ENCODE data around the gene AADAC. TPM values are rescaled to one million over a fixed set of nuclear protein-coding genes. Genes with fewer than 3 reads are reported as not detected.
"Not testable (repeated sequence)": the region's sequence is repeated elsewhere in the genome, so short reads cannot be mapped to it uniquely, and the experiment has no call there.

The AADAC gene
- total RNA-seq, 1 experiment from 2014 or later, result not detected

DNA sequence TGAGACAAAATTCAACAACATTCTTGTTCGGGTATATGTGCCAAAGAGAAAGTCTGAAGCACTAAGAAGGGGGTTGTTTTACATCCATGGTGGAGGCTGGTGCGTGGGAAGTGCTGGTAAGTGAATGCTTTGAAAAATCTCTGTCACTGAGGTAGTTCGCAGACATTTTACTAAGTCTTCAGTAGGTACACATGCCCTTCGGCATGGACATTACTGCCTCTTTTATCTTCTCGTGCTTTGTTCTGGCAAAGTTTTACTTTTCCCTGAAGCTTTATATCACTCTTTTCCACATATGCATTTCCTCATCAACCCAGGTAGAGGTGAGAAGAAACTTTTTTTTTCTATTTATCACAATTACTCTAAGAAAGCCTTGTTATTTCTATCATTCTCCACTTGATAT lies 3.6 kb downstream of the AADAC start:
- Histone ChIP-seq H3K36me3 (replicated peaks; ENCODE audit: control insufficient read depth, insufficient read depth, low read length) (no peaks in the 10 kb centered on the region), H3K4me3 (ENCODE audit: insufficient read depth, low read depth, low read length) (no peak overlapping the region), H3K27me3 (ENCODE audit: control insufficient read depth, insufficient read depth, low read length) (no peaks in the 10 kb centered on the region)
- no peak for DNase-seq

DNA sequence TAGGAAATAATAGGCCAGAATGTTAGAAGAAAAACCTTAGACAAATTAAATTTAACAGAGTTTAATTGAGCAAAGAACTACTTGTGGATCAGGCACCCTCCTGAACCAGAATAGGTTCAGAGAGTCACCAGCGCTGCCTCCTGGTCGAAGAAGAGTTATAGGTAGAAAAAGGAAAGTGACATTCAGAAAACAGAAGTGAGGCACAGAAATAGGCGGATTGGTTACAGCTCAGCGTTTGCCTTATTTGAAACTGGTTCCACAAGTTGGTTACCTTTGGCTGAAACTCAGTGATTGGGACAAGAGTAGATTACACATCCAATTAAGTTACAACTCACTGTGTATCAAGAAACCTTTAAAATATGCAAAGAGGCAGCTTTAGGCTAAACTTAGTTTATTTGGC lies 4.4 kb downstream of the AADAC start:
- Histone ChIP-seq H3K36me3 (replicated peaks; ENCODE audit: control insufficient read depth, insufficient read depth, low read length) (no peaks in the 10 kb centered on the region), H3K4me3 (ENCODE audit: insufficient read depth, low read depth, low read length) (no peak overlapping the region), H3K27me3 (ENCODE audit: control insufficient read depth, insufficient read depth, low read length) (no peaks in the 10 kb centered on the region)
- no peak for DNase-seq

DNA sequence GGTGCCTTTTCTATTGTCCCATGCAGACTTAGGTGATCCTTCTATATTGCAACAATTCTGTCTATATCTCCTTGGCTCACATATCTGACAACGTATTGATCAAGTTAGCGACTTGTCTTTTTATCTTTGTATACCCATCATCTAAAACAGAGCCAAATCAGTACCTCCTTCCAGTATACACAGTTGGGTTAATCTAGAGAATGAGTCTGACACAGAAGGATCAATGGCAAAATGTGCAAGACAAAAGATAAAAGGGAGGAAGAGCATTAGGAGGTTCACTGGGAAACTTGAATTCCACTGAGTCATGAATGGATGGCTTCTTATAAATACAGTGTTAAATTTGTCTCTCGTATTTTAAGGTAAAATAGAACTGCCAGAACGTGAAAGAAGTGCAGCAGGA lies 6.0 kb downstream of the AADAC start:
- H3K4me3 ChIP-seq (ENCODE audit: insufficient read depth, low read depth, low read length), result no peak overlapping the region
- H3K36me3 ChIP-seq (replicated peaks; ENCODE audit: control insufficient read depth, insufficient read depth, low read length), result no peaks in the 10 kb centered on the region
- H3K27me3 ChIP-seq (ENCODE audit: control insufficient read depth, insufficient read depth, low read length), result no peaks in the 10 kb centered on the region
- DNase-seq, result no peak

DNA sequence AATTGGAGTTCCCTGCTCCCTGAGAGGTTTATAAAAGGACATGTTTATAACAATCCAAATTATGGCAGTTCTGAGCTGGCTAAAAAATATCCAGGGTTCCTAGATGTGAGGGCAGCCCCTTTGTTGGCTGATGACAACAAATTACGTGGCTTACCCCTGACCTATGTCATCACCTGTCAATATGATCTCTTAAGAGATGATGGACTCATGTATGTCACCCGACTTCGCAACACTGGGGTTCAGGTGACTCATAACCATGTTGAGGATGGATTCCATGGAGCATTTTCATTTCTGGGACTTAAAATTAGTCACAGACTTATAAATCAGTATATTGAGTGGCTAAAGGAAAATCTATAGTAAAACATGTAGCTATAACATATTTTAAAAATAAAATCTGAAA lies 13.9 kb downstream of the AADAC start:
- DNase-seq, result no peak
- Histone ChIP-seq H3K4me3 (ENCODE audit: insufficient read depth, low read depth, low read length) (no peak overlapping the region), H3K27me3 (ENCODE audit: control insufficient read depth, insufficient read depth, low read length) (no peaks in the 10 kb centered on the region), H3K36me3 (replicated peaks; ENCODE audit: control insufficient read depth, insufficient read depth, low read length) (no peaks in the 10 kb centered on the region)

DNA sequence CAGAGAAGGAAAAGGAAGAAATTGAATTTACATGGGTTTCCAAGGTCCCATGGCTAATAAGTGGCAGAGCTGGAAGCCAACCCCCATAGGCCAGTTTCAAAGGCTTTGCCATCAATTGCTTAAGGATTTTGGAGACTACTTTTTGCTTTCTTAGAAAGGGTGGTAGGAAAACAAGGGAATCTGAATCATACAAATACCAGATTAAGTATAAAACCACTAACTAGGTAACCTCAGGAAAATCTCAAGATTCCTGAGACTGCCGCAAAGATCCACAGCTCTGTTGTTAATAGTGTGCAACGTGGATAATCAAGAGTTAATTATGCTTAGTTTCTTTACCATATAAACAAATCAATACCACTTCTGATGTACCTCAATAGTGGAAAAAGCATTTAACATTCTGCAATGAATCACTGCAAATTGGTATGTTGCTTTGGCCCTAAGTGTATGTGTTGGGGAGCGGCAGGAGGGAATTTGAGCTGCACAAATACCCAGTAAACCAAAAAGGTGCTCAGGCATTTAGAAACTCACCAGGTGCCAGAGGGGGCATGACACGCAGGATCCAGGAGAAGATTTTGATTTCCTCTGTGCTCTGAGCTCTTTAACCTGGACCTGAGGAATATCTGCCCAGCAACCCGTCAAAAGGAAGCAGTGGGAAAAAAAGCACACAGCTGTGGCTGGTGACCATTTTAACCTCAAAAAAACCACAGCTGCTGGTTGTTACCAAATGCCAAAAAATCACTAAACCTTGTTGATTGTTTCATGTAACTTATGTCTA lies 22.0 kb downstream of the AADAC start:
- DNase-seq, result no peak
- no peak overlapping the region for H3K4me3 ChIP-seq (ENCODE audit: insufficient read depth, low read depth, low read length)

DNA sequence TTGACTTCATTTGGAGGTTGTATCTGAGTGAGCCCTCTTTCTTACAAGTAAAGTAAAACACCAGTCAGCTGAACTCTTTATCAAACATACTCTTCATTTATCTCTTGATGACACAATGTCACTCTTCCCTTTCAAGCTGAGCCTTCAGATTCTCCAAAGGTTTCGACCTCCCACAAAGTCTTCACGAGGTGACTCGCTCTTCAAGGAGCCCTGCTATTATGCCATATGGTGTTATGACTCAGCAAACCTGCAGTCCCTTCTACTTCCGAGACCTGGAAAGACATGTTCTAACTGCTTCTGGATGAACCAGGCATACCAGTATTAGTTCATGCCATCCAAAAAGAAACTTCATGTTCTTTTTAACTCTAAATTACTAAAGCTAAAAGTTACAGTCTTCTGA lies 23.1 kb downstream of the AADAC start:
- Histone ChIP-seq H3K4me3 (ENCODE audit: insufficient read depth, low read depth, low read length) (no peak overlapping the region), H3K27me3 (ENCODE audit: control insufficient read depth, insufficient read depth, low read length) (no peaks in the 10 kb centered on the region), H3K36me3 (replicated peaks; ENCODE audit: control insufficient read depth, insufficient read depth, low read length) (no peaks in the 10 kb centered on the region)
- peak; percentile 5 for DNase-seq

More for the DNA sequence above, 22.0 kb downstream of the AADAC start:
- no peaks in the 10 kb centered on the region for H3K27me3 ChIP-seq (ENCODE audit: control insufficient read depth, insufficient read depth, low read length)
- H3K36me3 ChIP-seq (replicated peaks; ENCODE audit: control insufficient read depth, insufficient read depth, low read length), result no peaks in the 10 kb centered on the region

DNA sequence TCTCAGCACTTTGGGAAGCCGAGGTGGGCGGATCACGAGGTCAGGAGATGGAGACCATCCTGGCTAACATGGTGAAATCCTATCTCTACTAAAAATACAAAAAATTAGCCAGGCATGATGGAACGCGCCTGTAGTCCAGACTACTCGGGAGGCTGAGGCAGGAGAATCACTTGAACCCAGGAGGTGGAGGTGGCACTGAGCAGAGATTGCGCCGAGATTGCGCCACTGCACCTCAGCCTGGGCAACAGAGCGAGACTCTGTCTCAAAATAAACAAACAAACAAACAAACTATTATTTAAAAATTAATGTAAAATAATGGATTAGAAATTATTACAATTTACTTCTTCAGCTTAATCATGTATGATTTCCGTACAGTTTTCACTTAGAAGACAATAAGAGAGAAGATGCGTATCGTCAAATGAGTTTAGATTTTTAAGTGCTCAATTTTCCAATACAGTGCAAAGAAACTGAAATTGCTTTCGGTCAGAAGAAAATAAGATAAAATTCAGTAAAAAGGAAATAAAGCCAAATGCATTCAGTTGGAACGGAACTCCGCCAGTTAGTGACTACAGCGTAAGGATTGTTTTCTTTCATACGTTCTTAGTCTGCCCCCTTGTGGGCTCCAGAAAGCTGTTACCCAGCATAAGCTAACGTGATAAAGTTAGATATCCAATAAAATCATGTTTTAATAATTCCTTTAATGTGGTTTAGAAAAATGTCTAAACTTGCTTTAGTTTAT lies 24.8 kb downstream of the AADAC start:
- H3K4me3 ChIP-seq (ENCODE audit: insufficient read depth, low read depth, low read length), result no peak overlapping the region

DNA sequence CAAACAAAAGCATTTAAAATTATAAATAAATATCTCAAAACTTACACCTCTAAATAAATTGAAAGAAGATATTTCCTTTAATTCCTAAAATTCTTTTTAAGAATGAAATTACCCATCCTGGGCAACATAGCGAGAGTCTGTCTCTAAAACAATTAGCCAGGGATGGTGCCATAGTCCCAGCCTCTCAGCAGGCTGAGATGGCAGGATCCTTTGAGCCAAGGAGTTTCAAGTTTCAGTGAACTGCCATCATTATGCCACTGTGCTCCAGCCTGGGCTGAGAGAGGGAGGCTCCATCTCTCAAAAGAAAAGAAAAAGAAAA lies 25.4 kb downstream of the AADAC start:
- H3K27me3 ChIP-seq (ENCODE audit: control insufficient read depth, insufficient read depth, low read length), result no peaks in the 10 kb centered on the region
- H3K4me3 ChIP-seq (ENCODE audit: insufficient read depth, low read depth, low read length), result no peak overlapping the region
- H3K36me3 ChIP-seq (replicated peaks; ENCODE audit: control insufficient read depth, insufficient read depth, low read length), result no peaks in the 10 kb centered on the region
- DNase-seq, result no peak

More for the DNA sequence above, 24.8 kb downstream of the AADAC start:
- no peaks in the 10 kb centered on the region for H3K36me3 ChIP-seq (replicated peaks; ENCODE audit: control insufficient read depth, insufficient read depth, low read length)
- peak; percentile 20 for DNase-seq
- no peaks in the 10 kb centered on the region for H3K27me3 ChIP-seq (ENCODE audit: control insufficient read depth, insufficient read depth, low read length)

DNA sequence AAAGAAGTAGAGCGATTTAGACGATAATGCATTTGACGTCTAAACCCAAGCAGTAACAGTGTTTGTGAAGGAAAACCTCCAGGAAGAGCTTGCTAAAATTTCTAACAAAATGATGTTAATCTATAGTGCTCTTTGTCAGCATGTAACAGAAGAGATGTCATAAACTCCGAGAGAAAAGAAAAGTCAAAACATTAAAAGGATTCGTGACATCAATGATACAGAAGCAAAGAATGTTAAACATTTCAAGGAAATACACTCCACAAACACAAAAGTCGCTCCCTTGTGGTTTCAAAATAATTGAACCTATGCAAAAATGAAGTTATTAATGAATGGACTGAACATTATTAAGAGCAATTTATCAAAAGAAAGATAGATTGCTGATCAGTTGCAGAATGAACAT lies 27.9 kb downstream of the AADAC start:
- no peaks in the 10 kb centered on the region for H3K27me3 ChIP-seq (ENCODE audit: control insufficient read depth, insufficient read depth, low read length)
- no peak overlapping the region for H3K4me3 ChIP-seq (ENCODE audit: insufficient read depth, low read depth, low read length)
- no peaks in the 10 kb centered on the region for H3K36me3 ChIP-seq (replicated peaks; ENCODE audit: control insufficient read depth, insufficient read depth, low read length)
- no peak for DNase-seq

DNA sequence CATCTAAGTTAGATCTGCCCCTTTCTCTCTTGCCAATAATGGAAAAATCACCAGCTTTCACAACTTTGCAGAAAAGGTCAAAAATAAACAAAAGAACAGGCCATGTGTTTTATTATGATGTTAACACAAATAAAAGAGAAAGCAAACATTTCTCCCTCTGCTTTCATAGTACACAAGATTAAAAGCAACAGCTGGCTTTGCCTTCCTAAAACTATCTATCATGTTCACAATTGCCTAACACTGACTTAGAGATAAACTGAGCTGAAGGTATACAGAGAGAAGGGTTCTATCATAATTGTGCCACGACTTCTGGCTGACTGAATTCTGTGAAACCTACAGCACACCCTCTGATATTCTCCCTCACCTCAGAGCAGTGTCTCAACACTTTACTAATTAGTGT lies 29.4 kb downstream of the AADAC start:
- H3K27me3 ChIP-seq (ENCODE audit: control insufficient read depth, insufficient read depth, low read length), result no peaks in the 10 kb centered on the region
- no peak for DNase-seq
- H3K36me3 ChIP-seq (replicated peaks; ENCODE audit: control insufficient read depth, insufficient read depth, low read length), result no peaks in the 10 kb centered on the region
- H3K4me3 ChIP-seq (ENCODE audit: insufficient read depth, low read depth, low read length), result no peak overlapping the region

DNA sequence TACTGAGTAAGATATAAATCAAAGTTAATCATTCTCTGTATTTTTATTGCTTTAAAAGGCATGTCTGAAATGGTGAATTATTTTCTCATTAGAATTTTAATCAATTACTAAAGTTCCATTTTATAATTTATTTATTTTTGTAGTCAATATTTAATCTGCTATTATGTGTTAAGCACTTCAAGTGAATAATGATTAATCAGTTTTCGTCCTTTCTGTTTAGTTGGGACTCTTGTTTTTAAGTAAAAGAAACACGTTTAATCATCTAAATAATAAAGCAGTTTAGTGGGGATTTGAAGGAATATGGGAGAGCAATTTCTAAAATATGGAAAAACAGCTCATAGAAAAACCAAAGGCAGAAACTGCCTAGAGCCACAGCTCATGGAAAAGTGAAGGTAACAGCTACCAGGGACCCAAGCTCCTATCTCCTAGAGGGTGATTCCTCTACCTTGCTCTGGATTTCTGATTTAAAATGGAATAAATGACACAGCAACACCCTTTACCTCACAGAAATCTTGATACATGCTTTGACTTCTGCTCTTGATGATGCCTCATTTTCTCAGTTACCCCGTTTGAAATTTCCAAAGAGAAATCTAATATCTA lies 31.5 kb downstream of the AADAC start:
- no peaks in the 10 kb centered on the region for H3K27me3 ChIP-seq (ENCODE audit: control insufficient read depth, insufficient read depth, low read length)
- H3K4me3 ChIP-seq (ENCODE audit: insufficient read depth, low read depth, low read length), result no peak overlapping the region
- DNase-seq, result no peak
- no peaks in the 10 kb centered on the region for H3K36me3 ChIP-seq (replicated peaks; ENCODE audit: control insufficient read depth, insufficient read depth, low read length)

DNA sequence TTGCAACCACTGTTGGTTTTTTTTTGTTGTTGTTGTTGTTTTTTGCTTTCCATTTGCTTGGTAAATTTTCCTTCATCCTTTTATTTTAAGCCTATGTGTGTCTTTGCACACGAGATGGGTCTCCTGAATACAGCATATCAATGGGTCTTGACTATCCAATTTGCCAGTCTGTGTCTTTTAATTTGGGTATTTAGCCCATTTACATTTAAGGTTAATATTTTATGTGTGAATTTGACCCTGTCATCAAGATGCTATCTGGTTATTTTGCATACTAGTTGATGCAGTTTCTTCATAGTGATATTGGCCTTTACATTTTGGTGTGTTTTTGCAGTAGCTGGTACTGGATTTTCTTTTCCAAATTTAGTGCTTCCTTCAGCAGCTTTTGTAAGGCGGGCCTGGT lies 36.1 kb downstream of the AADAC start:
- DNase-seq; H3K27me3 ChIP-seq (ENCODE audit: control insufficient read depth, insufficient read depth, low read length); H3K4me3 ChIP-seq (ENCODE audit: insufficient read depth, low read depth, low read length); H3K36me3 ChIP-seq (replicated peaks; ENCODE audit: control insufficient read depth, insufficient read depth, low read length): not testable (repeated sequence)

DNA sequence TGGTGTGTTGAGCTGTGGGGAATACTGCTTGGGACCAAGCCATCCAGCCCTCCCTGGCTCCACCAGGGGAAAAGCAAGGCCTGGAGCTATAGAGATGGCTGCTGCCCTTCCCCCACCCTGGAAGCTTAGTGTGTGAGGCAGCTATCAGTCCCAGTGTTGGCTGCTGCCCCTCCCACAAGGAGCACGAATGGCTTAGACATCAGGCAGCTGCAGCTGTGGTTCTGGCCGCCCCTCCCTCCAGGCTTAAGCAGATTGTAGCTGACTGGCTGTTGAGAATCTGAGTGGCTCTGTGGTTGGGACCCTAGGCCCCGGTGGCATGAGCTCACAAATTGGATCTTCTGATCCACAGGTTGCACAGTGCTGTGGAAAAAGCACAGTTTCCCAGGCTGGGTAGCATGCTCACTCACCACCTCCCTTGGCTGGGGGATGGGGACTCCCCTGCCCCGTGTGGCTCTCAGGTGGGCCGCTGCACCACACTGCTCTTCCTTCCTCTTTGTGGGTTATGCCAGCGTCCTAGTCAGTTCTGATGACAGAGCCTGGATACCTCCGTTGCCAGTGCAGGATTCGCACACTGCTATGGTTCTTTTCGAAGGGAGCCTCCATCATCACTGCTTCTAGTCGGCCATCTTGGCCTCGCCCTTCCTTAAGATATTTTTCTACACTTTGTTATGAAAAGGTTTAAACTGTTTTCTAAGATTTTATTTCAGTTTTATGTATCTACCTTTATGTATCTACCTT lies 38.3 kb downstream of the AADAC start:
- H3K36me3 ChIP-seq (replicated peaks; ENCODE audit: control insufficient read depth, insufficient read depth, low read length), result no peaks in the 10 kb centered on the region

DNA sequence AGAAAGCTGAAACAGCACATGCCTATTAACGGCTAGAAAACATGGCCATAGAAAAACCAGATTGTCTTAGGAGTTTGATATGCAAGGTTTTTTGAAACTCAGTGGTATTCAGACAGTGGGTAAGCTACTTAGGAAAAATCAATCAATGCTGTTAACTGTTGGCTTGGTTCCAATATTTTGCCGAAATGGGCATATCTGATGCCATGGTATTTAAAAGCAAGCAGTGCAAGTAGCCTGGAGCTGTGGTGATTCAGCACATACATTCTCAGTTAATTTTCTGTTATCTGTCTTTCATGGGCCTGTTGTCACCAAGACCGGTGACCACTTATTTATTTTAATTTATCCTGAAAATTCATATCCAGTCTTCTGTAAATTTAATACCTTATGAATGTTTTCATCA lies 42.2 kb downstream of the AADAC start:
- no peak overlapping the region for H3K4me3 ChIP-seq (ENCODE audit: insufficient read depth, low read depth, low read length)
- no peaks in the 10 kb centered on the region for H3K27me3 ChIP-seq (ENCODE audit: control insufficient read depth, insufficient read depth, low read length)
- DNase-seq, result no peak
- H3K36me3 ChIP-seq (replicated peaks; ENCODE audit: control insufficient read depth, insufficient read depth, low read length), result no peaks in the 10 kb centered on the region

More for the DNA sequence above, 38.3 kb downstream of the AADAC start:
- no peak for DNase-seq
- Histone ChIP-seq H3K27me3 (ENCODE audit: control insufficient read depth, insufficient read depth, low read length) (no peaks in the 10 kb centered on the region), H3K4me3 (ENCODE audit: insufficient read depth, low read depth, low read length) (no peak overlapping the region)

All from H7 (cell line).